ENCODE results near the gene QPRT. TPM values are rescaled to one million over a fixed set of nuclear protein-coding genes. Genes with fewer than 3 reads are reported as not detected.

The QPRT gene
- total RNA-seq, 1 experiment from 2014 or later, result 27.9 TPM

DNA sequence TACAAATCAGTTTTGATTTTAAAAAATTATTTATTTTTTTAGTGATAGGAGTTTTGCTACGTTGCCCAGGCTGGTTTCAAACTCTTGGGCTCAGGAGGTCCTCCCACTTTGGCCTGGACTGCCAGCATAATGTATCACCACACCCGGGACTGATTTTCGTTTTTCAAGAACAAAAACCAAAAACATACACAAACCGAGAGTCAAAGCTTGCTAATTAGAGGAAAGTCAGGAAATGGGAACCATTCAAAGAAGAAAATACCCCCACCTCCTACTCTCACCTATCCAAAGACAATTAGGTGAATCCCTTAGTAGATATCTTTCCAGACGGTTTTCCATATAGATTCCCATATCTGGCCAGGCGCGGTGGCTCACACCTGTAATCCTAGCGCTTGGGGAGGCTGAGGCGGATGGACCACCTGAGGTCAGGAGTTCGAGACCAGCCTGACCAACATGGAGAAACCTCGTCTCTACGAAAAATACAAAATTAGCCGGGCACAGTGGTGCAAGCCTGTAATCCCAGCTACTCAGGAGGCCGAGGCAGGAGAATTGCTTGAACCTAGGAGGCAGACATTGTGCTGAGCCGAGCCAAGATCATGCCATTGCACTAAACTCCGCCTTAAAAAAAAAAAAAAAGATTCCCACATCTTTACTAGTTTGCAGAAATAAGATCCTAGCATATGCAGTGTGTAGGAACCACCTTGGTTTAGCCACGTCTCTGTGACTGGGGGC, 16.8 kb upstream of the QPRT start:
- peaks cover 2% of the 10 kb centered on the region; the same call in 1 of the 2 replicates for H3K4me1 ChIP-seq (ENCODE audit: control insufficient read depth, insufficient read depth, low read length)
- ChIA-PET POLR2A (no interaction called here), CTCF (no interaction called here)
- no peaks in the 10 kb centered on the region for H3K9me3 ChIP-seq (ENCODE audit: control insufficient read depth, insufficient read depth, low read depth, low read length)
- H3K27ac ChIP-seq (ENCODE audit: low read length), result no peak overlapping the region
- H3K36me3 ChIP-seq (ENCODE audit: control insufficient read depth, insufficient read depth, low read length), result no peaks in the 10 kb centered on the region
- TF ChIP-seq, protein P1, sequence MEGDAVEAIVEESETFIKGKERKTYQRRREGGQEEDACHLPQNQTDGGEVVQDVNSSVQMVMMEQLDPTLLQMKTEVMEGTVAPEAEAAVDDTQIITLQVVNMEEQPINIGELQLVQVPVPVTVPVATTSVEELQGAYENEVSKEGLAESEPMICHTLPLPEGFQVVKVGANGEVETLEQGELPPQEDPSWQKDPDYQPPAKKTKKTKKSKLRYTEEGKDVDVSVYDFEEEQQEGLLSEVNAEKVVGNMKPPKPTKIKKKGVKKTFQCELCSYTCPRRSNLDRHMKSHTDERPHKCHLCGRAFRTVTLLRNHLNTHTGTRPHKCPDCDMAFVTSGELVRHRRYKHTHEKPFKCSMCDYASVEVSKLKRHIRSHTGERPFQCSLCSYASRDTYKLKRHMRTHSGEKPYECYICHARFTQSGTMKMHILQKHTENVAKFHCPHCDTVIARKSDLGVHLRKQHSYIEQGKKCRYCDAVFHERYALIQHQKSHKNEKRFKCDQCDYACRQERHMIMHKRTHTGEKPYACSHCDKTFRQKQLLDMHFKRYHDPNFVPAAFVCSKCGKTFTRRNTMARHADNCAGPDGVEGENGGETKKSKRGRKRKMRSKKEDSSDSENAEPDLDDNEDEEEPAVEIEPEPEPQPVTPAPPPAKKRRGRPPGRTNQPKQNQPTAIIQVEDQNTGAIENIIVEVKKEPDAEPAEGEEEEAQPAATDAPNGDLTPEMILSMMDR (IDR thresholded peaks at IDR 0.05), result no peak
- TF ChIP-seq TCF7L2 (IDR thresholded peaks at IDR 0.05; ENCODE audit: low read depth, low read length) (no peak), SIN3A (IDR thresholded peaks at IDR 0.05; ENCODE audit: borderline replicate concordance, insufficient read depth, low read depth, low read length) (no peak), POLR2AphosphoS5 (IDR thresholded peaks at IDR 0.05; ENCODE audit: low read depth, low read length) (no peak)
- TF ChIP-seq, protein P2, sequence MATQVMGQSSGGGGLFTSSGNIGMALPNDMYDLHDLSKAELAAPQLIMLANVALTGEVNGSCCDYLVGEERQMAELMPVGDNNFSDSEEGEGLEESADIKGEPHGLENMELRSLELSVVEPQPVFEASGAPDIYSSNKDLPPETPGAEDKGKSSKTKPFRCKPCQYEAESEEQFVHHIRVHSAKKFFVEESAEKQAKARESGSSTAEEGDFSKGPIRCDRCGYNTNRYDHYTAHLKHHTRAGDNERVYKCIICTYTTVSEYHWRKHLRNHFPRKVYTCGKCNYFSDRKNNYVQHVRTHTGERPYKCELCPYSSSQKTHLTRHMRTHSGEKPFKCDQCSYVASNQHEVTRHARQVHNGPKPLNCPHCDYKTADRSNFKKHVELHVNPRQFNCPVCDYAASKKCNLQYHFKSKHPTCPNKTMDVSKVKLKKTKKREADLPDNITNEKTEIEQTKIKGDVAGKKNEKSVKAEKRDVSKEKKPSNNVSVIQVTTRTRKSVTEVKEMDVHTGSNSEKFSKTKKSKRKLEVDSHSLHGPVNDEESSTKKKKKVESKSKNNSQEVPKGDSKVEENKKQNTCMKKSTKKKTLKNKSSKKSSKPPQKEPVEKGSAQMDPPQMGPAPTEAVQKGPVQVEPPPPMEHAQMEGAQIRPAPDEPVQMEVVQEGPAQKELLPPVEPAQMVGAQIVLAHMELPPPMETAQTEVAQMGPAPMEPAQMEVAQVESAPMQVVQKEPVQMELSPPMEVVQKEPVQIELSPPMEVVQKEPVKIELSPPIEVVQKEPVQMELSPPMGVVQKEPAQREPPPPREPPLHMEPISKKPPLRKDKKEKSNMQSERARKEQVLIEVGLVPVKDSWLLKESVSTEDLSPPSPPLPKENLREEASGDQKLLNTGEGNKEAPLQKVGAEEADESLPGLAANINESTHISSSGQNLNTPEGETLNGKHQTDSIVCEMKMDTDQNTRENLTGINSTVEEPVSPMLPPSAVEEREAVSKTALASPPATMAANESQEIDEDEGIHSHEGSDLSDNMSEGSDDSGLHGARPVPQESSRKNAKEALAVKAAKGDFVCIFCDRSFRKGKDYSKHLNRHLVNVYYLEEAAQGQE (IDR thresholded peaks at IDR 0.05; ENCODE audit: insufficient read depth in 1 of 2, low read depth in 2 of 2, low read length in 1 of 2), result no peak
- BruUV-seq (replicated peaks), result no TSS peak
- in situ Hi-C loops (cut with HindIII; ENCODE audit: low pct_unique_long_range_greater_than_20kb, low sequenced_read_pairs) (no loop called here), intact Hi-C loops (cut with micrococcal nuclease; ENCODE audit: unreplicated experiment) (no loop called here)
- no peak overlapping the region for H3K4me3 ChIP-seq (ENCODE audit: low read depth in 2 of 2, low read length in 2 of 2)
- ATAC-seq (no peak), DNase-seq (ENCODE audit: low read depth, low spot score) (no peak)
- H3K27me3 ChIP-seq (ENCODE audit: control insufficient read depth, insufficient read depth, low read length), result no peaks in the 10 kb centered on the region

DNA sequence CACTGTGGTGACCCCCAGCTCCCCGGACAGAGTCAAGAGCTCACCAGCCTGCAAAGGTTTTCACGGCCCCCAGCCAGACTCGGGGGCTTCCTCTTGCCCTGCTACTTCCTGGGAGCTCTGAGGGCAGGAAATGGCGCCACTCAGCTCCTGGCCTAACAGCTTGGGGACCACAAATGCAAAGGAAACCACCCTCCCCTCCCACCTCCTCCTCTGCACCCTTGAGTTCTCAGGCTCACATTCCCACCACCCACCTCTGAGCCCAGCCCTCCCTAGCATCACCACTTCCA, 16.3 kb upstream of the QPRT start:
- CTCF ChIA-PET, result no interaction called here

More for the DNA sequence above, 16.3 kb upstream of the QPRT start:
- intact Hi-C loops (cut with micrococcal nuclease; ENCODE audit: unreplicated experiment) (no loop called here), in situ Hi-C loops (cut with HindIII; ENCODE audit: low pct_unique_long_range_greater_than_20kb, low sequenced_read_pairs) (no loop called here)
- Histone ChIP-seq H3K4me3 (ENCODE audit: low read depth in 2 of 2, low read length in 2 of 2) (no peak overlapping the region), H3K27ac (ENCODE audit: low read length) (no peak overlapping the region), H3K9me3 (ENCODE audit: control insufficient read depth, insufficient read depth, low read depth, low read length) (no peaks in the 10 kb centered on the region), H3K36me3 (ENCODE audit: control insufficient read depth, insufficient read depth, low read length) (no peaks in the 10 kb centered on the region), H3K4me1 (ENCODE audit: control insufficient read depth, insufficient read depth, low read length) (peaks cover 2% of the 10 kb centered on the region; the same call in 1 of the 2 replicates), H3K27me3 (ENCODE audit: control insufficient read depth, insufficient read depth, low read length) (no peaks in the 10 kb centered on the region)
- BruUV-seq (replicated peaks), result no TSS peak
- DNase-seq (ENCODE audit: low read depth, low spot score) (no peak), ATAC-seq (no peak)
- TF ChIP-seq SIN3A (IDR thresholded peaks at IDR 0.05; ENCODE audit: borderline replicate concordance, insufficient read depth, low read depth, low read length), result no peak
- TF ChIP-seq, protein P1 (IDR thresholded peaks at IDR 0.05), result no peak
- TF ChIP-seq POLR2AphosphoS5 (IDR thresholded peaks at IDR 0.05; ENCODE audit: low read depth, low read length), result no peak
- TF ChIP-seq, protein P2 (IDR thresholded peaks at IDR 0.05; ENCODE audit: insufficient read depth in 1 of 2, low read depth in 2 of 2, low read length in 1 of 2), result no peak
- no peak for TF ChIP-seq TCF7L2 (IDR thresholded peaks at IDR 0.05; ENCODE audit: low read depth, low read length)
- POLR2A ChIA-PET, result no interaction called here
